Measurements from ENCODE around the gene PLCH2. TPM values are rescaled to one million over a fixed set of nuclear protein-coding genes. Genes with fewer than 3 reads are reported as not detected.

Gene PLCH2
- total and polyA plus RNA-seq, 2 of the 13 experiments (the other 11 are each of a cell fraction or from before 2014, with no cell fraction given) = 0.15 to 0.67 TPM

- Histone ChIP-seq H3K79me2 (ENCODE audit: insufficient read depth, low read length) (no peaks in the 10 kb centered on the region), H4K20me1 (ENCODE audit: insufficient read depth, low read length) (no peaks in the 10 kb centered on the region), H3K4me2 (ENCODE audit: low read depth, low read length) (no peak overlapping the region), H3K9ac (ENCODE audit: insufficient read depth, low read depth, low read length) (no peak overlapping the region), H3K27ac (ENCODE audit: extremely low read length, insufficient read depth, low read length) (no peak overlapping the region), H3K9me3 (ENCODE audit: low read length) (no peaks in the 10 kb centered on the region), H3K36me3 (replicated peaks in 1 of 2; ENCODE audit: control insufficient read depth in 1 of 2, insufficient read depth in 2 of 2, low read length in 2 of 2) (no peaks in the 10 kb centered on the region), H3K4me3 (replicated peaks in 1 of 3; ENCODE audit: insufficient read depth in 1 of 3, low read depth in 2 of 3, low read length in 3 of 3) (no peak overlapping the region), H3K27me3 (ENCODE audit: control insufficient read depth in 1 of 2, insufficient read depth in 2 of 2, low read length in 2 of 2) (peaks cover 16 to 77% of the 10 kb centered on the region in 2 experiments), H3K4me1 (ENCODE audit: insufficient read depth, low read length) (peaks cover 18% of the 10 kb centered on the region), H2AFZ (ENCODE audit: low read length) (no peak overlapping the region)
- ChIA-PET POLR2A (interaction anchor here (1.2 kb wide), 1 partner anchor 13 kb away, joined by 5 read pairs; no protein-coding TSS in a partner anchor), CTCF (ENCODE audit: low intra/inter-chr PET ratio, low total read pairs) (no interaction called here)
- TF ChIP-seq ZNF567 (CRISPR knock-in tag; IDR thresholded peaks at IDR 0.05; ENCODE audit: borderline replicate concordance) = no peak
- no peak for TF ChIP-seq MEIS2 (CRISPR knock-in tag; IDR thresholded peaks at IDR 0.05)
- no peak for TF ChIP-seq PHB2 (IDR thresholded peaks at IDR 0.05; ENCODE audit: partially characterized antibody)
- WGBS (ENCODE audit: low lambda C conversion rate) = 28% methylated on average over 6 of the region's 11 CpGs
- in situ Hi-C loops (cut with HindIII; ENCODE audit: extremely low pct_ligation_motif_present, low pct_unique_long_range_greater_than_20kb) = no loop called here
- ATAC-seq (no peak), FAIRE-seq (no peak), DNase-seq (ENCODE audit: low spot score) (no peak)
- no TSS peak for BruUV-seq (replicated peaks)
- intact Hi-C loops (cut with micrococcal nuclease; ENCODE audit: unreplicated experiment) = no loop called here
Observed at GRCh38 chr1:2533365-2533764, 57.3 kb downstream of the PLCH2 start.

- Histone ChIP-seq H3K27me3 (ENCODE audit: control insufficient read depth in 1 of 2, insufficient read depth in 2 of 2, low read length in 2 of 2) (peaks cover 15 to 69% of the 10 kb centered on the region in 2 experiments), H3K4me2 (ENCODE audit: low read depth, low read length) (no peak overlapping the region), H3K27ac (ENCODE audit: extremely low read length, insufficient read depth, low read length) (no peak overlapping the region), H3K79me2 (ENCODE audit: insufficient read depth, low read length) (no peaks in the 10 kb centered on the region), H2AFZ (ENCODE audit: low read length) (no peak overlapping the region), H3K4me1 (ENCODE audit: insufficient read depth, low read length) (peaks cover 9% of the 10 kb centered on the region; the same call in 1 of the 2 replicates), H3K9ac (ENCODE audit: insufficient read depth, low read depth, low read length) (no peak overlapping the region), H3K36me3 (replicated peaks in 1 of 2; ENCODE audit: control insufficient read depth in 1 of 2, insufficient read depth in 2 of 2, low read length in 2 of 2) (no peaks in the 10 kb centered on the region), H3K9me3 (ENCODE audit: low read length) (no peaks in the 10 kb centered on the region), H4K20me1 (ENCODE audit: insufficient read depth, low read length) (no peaks in the 10 kb centered on the region), H3K4me3 (replicated peaks in 1 of 3; ENCODE audit: insufficient read depth in 1 of 3, low read depth in 2 of 3, low read length in 3 of 3) (no peak overlapping the region)
- FAIRE-seq = no peak
- in situ Hi-C loops (cut with HindIII; ENCODE audit: extremely low pct_ligation_motif_present, low pct_unique_long_range_greater_than_20kb) = no loop called here
- intact Hi-C loops (cut with micrococcal nuclease; ENCODE audit: unreplicated experiment) = no loop called here
- no peak for DNase-seq (ENCODE audit: low spot score)
- 4% methylated on average over 2 of the region's 7 CpGs for WGBS (ENCODE audit: low lambda C conversion rate)
- CTCF ChIA-PET (ENCODE audit: low intra/inter-chr PET ratio, low total read pairs) = no interaction called here
- POLR2A ChIA-PET = interaction anchor here (1.7 to 2.1 kb wide), 2 partner anchors 8 to 9 kb away, joined by 5 to 7 read pairs; partner anchors contain the start of gene PANK4
- TF ChIP-seq ZKSCAN8 (CRISPR knock-in tag; IDR thresholded peaks at IDR 0.05; ENCODE audit: borderline replicate concordance) = no peak
- TF ChIP-seq ZFY (CRISPR knock-in tag; IDR thresholded peaks at IDR 0.05) = no peak
- no peak for TF ChIP-seq ZNF644 (CRISPR knock-in tag; IDR thresholded peaks at IDR 0.05; ENCODE audit: low read depth)
- TF ChIP-seq ZNF7 (CRISPR knock-in tag; IDR thresholded peaks at IDR 0.05) = no peak
- TF ChIP-seq ZNF556 (CRISPR knock-in tag; IDR thresholded peaks at IDR 0.05; ENCODE audit: borderline replicate concordance) = no peak
- TF ChIP-seq NCOA1 (CRISPR knock-in tag; IDR thresholded peaks at IDR 0.05) = no peak
- TF ChIP-seq ZNF292 (CRISPR knock-in tag; IDR thresholded peaks at IDR 0.05; ENCODE audit: borderline replicate concordance, low read depth) = no peak
- TF ChIP-seq ZNF281 (CRISPR knock-in tag; IDR thresholded peaks at IDR 0.05; ENCODE audit: borderline replicate concordance) = no peak
- TF ChIP-seq ZNF713 (CRISPR knock-in tag; IDR thresholded peaks at IDR 0.05) = no peak
- no TSS peak for BruUV-seq (replicated peaks)
- ATAC-seq = no peak
Observed at GRCh38 chr1:2534315-2534686, 58.2 kb downstream of the PLCH2 start.

Measured in HepG2 (cell line).